Regular cardiac myocyte (primary cell): ENCODE data around the gene CETN2. TPM values are rescaled to one million over a fixed set of nuclear protein-coding genes. Genes with fewer than 3 reads are reported as not detected.

ENCODE experiments used
- total RNA-seq: library from RNA; depleted of rRNA; stranded (reverse); fragments of >200 nt; gene quantifications from 2 replicates; pipeline ENCODE4 v1.2.3, GENCODE V29; 2014

The CETN2 gene
- total RNA-seq: 35.3 and 51.6 TPM in 2 replicates

DNA sequence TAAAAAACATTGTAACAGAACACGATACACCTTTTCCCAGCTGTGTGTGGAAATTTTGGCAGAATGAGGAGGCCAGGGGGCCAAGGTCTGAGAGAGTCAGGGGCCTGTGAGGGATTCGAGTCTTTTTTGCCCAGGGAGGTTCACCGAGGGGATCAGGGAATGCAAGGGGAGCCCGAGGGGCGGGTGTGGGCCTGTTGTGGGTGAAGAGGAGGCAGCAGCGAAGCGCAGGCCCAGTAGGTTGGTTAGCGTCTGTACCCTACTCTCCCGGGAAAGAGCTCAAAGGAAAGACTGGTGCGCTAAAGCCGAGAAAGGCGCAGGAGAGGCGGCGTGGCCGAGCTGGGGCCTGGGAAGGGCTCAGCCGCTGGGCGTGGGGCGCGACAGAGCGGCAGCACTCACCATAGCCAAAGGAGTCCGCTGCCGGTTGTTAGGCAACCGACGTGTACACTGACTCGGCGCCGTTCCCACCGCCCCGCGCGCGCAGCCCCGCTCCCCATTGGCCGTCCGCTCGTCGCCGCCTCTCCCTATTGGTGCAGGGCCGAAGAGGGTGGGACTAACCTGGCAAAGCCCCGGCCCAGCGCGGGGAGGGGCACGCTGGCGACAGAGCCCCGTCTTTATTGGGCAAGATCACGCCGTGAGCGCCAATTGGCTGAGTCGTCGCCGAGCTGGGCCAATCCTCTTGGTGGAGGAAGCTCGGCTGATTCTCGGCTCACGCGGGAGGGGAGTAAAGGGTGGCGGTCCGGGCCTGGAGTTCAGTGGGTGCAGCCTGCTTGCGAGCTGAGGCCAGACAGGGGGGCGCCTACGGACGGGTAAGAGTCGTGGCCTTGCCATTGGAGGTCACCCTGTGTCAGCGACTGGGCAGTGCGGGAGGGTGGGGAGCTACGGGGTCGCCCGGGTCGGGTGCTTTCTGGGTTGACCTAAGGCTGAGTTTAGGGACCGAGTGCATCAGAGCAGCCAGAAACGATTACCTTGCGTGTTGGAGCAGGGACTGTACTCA is at the start of gene CETN2, which contains the start of gene NSDHL:
TSS of gene CETN2 (minus strand) at position 446 of the 994 bp plus-strand sequence. CDS start at position 399, 47 bp downstream.
TSS of gene NSDHL (plus strand) at position 752 of the 994 bp plus-strand sequence. CDS start 15,262 bp downstream, outside the sequence.

Other genes starting within 250 kb of the CETN2 start
- gene GABRQ, start 192.9 kb downstream of the CETN2 start, total RNA-seq: under 0.01 TPM in 1 of 2 replicates, not detected in the other
- not detected in 2 replicates for gene MAGEA3, start 132.0 kb downstream of the CETN2 start, total RNA-seq
- gene CSAG2, start 121.5 kb downstream of the CETN2 start, total RNA-seq: not detected in 2 replicates
- gene MAGEA2B, start 116.1 kb downstream of the CETN2 start, total RNA-seq: not detected in 2 replicates
- gene CSAG1, start 97.0 kb downstream of the CETN2 start, total RNA-seq: not detected in 2 replicates
- not detected in 2 replicates for gene MAGEA12, start 97.0 kb downstream of the CETN2 start, total RNA-seq
- gene MAGEA2, start 76.9 kb downstream of the CETN2 start, total RNA-seq: not detected in 2 replicates
- gene CSAG3, start 71.5 kb downstream of the CETN2 start, total RNA-seq: not detected in 2 replicates
- gene MAGEA6, start 61.1 kb downstream of the CETN2 start, total RNA-seq: not detected in 2 replicates
- gene NSDHL, start 306 bp upstream of the CETN2 start, total RNA-seq: 11.6 and 24.2 TPM in 2 replicates
- 4.2 and 29.5 TPM in 2 replicates for gene ZNF185, start 67.3 kb upstream of the CETN2 start, total RNA-seq
- not detected in 2 replicates for gene PNMA5, start 163.4 kb upstream of the CETN2 start, total RNA-seq
- gene PNMA3, start 225.7 kb upstream of the CETN2 start, total RNA-seq: under 0.01 and 0.28 TPM in 2 replicates
- gene PNMA6A, start 241.7 kb upstream of the CETN2 start, total RNA-seq: 0.38 and 2.8 TPM in 2 replicates